Measurements from ENCODE around the gene SELENOW.

Gene SELENOW

DNA sequence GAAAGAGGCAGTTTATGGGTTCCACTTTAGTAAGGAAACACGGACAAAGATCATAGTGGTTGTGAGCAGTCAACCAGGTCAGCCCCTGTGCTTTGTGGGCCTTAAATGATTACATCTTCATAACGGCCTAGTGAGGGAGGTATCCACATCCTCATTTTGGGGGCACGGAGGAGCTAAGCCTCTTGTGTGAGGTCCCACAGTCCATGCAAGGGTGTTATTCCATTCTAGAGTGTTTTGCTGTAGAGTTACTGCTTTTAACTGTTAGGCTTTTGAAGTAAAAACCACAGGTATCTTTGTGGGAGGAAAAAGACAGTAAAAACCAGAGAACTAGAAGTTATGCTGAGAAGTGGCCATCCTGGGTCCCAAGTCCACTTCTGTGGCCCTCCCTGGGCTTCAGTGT is 29.2 kb upstream of the SELENOW start:
- H3K27ac Mint-ChIP-seq (ENCODE audit: low read depth): peak overlapping the region; percentile 91
- no peaks in the 10 kb centered on the region for H3K27me3 Mint-ChIP-seq
- no peaks in the 10 kb centered on the region for H3K9me3 Mint-ChIP-seq
- ATAC-seq (replicated peaks; ENCODE audit: extremely low read depth, poor library complexity, severe bottlenecking) (no peak), DNase-seq (ENCODE audit: low spot score in 2 of 2) (no peak)
- H3K4me3 Mint-ChIP-seq: no peak overlapping the region
- peaks cover 29% of the 10 kb centered on the region for H3K4me1 Mint-ChIP-seq
- H3K36me3 Mint-ChIP-seq (ENCODE audit: insufficient read depth): peaks cover 60% of the 10 kb centered on the region

DNA sequence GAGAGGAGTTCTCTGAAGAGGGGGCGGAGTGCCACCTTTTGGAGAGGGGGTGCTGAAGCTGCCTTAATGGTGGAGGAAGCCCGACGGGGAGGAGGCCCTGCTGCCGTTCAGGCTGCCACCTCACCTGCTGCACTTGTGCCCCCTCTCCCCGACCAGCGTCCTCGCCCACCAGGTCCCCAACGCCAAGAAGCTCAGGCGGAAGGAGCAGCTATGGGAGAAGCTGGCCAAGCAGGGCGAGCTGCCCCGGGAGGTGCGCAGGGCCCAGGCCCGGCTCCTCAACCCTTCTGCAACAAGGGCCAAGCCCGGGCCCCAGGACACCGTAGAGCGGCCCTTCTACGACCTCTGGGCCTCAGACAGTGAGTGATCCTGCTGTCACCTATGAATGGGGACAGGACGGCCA is 27.8 kb upstream of the SELENOW start:
- ATAC-seq (replicated peaks; ENCODE audit: extremely low read depth, poor library complexity, severe bottlenecking) (no peak), DNase-seq (ENCODE audit: low spot score in 2 of 2) (no peak)
- Mint-ChIP-seq H3K9me3 (no peaks in the 10 kb centered on the region), H3K4me1 (peaks cover 20% of the 10 kb centered on the region), H3K27ac (ENCODE audit: low read depth) (no peak overlapping the region), H3K4me3 (peak overlapping the region; percentile 40), H3K36me3 (ENCODE audit: insufficient read depth) (peaks cover 58% of the 10 kb centered on the region), H3K27me3 (no peaks in the 10 kb centered on the region)

DNA sequence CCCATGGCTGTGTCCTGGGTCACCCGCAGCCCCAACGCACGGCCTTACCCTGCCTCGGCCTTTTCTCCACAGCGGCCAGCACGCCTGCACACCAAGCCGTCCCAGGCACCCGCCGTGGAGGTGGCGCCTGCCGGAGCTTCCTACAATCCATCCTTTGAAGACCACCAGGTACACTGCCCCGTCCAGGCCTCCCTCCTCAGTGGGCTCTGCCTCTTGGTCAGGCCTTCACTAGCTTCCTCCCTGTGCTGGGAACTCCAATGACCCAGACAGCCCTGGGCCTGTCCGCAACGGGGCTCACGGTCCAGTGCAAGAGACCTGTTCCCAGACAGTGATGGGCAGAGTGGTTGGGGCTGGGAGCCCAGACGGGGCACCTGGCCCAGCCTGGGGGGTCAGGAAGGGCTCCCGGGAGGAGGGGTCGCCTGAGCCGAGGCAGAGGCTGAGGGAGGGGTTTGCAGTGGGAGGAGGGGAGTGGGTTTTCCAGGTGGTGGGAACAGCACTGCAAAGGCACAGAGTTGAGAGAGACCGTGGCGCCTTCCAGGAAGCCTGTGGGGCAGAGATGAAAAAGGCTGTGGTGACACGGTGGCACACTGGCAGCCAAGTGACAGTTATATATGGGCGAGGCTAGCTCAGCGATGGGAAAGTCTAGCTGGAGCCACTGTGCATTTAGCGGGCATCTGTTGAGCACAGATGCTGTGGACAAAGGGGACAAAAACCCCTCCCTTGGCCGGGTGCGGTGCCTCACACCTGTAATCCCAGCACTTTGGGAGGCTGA is 25.9 kb upstream of the SELENOW start:
- Mint-ChIP-seq H3K9me3 (no peaks in the 10 kb centered on the region), H3K36me3 (ENCODE audit: insufficient read depth) (peaks cover 67% of the 10 kb centered on the region)

DNA sequence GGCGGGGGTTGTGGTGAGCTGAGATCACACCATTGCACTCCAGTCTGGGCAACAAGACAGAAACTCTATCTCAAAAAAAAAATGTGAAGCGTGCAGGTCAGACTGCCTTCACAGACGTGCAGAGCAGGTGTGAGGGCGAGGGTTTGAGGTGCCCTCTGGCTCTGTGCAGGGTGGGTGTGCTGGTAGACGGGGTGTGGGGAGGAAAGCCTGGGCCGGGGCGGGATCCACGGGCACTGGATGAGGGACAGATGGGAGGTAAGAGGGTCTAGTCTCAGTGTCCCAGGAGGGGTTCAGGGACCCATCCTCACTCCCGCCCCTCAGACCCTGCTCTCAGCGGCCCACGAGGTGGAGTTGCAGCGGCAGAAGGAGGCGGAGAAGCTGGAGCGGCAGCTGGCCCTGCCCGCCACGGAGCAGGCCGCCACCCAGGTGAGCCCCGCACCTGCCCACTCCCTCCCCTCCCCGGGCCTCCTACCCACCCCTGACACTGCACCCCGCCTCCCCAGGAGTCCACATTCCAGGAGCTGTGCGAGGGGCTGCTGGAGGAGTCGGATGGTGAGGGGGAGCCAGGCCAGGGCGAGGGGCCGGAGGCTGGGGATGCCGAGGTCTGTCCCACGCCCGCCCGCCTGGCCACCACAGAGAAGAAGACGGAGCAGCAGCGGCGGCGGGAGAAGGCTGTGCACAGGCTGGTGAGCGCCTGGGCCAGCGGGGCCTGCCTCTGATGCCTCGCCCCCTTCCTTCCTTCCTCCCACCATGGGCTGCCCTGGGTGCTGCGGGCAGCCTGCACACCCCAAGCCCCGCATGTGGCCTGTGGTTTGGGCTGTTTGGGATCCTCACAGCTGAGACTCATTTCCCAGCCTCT is 24.1 kb upstream of the SELENOW start:
- Mint-ChIP-seq H3K27me3 (no peaks in the 10 kb centered on the region), H3K4me3 (peak overlapping the region; percentile 48), H3K9me3 (no peaks in the 10 kb centered on the region), H3K4me1 (peaks cover 10% of the 10 kb centered on the region), H3K36me3 (ENCODE audit: insufficient read depth) (peaks cover 67% of the 10 kb centered on the region), H3K27ac (ENCODE audit: low read depth) (peak overlapping the region; percentile 86)
- DNase-seq (ENCODE audit: low spot score in 2 of 2) (no peak), ATAC-seq (replicated peaks; ENCODE audit: extremely low read depth, poor library complexity, severe bottlenecking) (no peak)

More for the DNA sequence above, 25.9 kb upstream of the SELENOW start:
- peaks cover 23% of the 10 kb centered on the region for H3K4me1 Mint-ChIP-seq
- no peak for DNase-seq (ENCODE audit: low spot score in 2 of 2)
- no peak overlapping the region for H3K27ac Mint-ChIP-seq (ENCODE audit: low read depth)
- H3K27me3 Mint-ChIP-seq: no peaks in the 10 kb centered on the region
- no peak overlapping the region for H3K4me3 Mint-ChIP-seq
- no peak for ATAC-seq (replicated peaks; ENCODE audit: extremely low read depth, poor library complexity, severe bottlenecking)

GRCh38 chr19:47755065-47755761 is 23.3 kb upstream of the SELENOW start:
- Mint-ChIP-seq H3K27ac (ENCODE audit: low read depth) (no peak overlapping the region), H3K4me1 (peaks cover 9% of the 10 kb centered on the region), H3K36me3 (ENCODE audit: insufficient read depth) (peaks cover 66% of the 10 kb centered on the region), H3K27me3 (no peaks in the 10 kb centered on the region), H3K4me3 (no peak overlapping the region), H3K9me3 (no peaks in the 10 kb centered on the region)
- ATAC-seq (replicated peaks; ENCODE audit: extremely low read depth, poor library complexity, severe bottlenecking) (no peak), DNase-seq (ENCODE audit: low spot score in 2 of 2) (no peak)

DNA sequence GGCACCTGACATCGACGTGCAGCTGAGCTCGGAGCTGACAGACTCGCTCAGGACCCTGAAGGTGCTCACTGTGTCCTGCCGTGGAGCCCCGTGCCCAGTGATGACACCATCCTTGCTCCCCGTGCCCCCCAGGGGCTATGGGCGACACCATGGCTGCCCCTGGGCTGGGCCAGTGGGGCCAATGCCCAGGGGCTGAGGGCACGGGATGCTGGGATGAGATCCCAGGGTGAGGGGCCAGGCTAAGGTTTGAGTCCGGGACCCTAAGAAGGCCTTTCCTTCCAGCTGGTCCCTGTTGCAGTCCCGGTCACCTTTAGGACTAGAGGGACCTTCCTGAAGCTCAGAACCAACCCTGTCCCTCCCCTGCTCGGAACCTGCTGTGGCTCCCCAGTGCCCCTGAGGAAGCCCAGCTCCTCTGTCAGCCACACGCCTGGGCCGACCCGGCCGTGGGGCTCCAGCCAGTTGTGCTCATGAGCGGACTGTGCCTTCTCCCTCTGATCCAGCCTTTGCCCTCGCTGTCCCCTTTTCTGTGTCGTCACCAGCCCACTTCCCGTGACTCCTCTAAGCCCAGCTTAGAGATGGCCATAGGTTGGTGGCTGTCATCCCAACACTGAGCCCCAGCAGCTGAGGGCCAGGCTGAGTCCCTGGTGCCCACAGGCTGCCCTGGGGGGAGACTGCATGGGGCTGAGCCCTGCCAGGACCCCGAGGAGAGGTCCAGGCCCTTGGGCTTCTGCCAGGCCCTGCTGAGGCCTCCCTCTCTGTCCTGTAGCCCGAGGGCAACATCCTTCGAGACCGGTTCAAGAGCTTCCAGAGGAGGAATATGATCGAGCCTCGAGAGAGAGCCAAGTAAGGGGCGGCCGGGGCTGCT is 22.5 kb upstream of the SELENOW start:
- no peak overlapping the region for H3K4me3 Mint-ChIP-seq
- no peak for DNase-seq (ENCODE audit: low spot score in 2 of 2)
- H3K36me3 Mint-ChIP-seq (ENCODE audit: insufficient read depth): peaks cover 65% of the 10 kb centered on the region
- H3K27me3 Mint-ChIP-seq: no peaks in the 10 kb centered on the region
- no peak overlapping the region for H3K27ac Mint-ChIP-seq (ENCODE audit: low read depth)
- peaks cover 4% of the 10 kb centered on the region for H3K4me1 Mint-ChIP-seq
- H3K9me3 Mint-ChIP-seq: no peaks in the 10 kb centered on the region
- ATAC-seq (replicated peaks; ENCODE audit: extremely low read depth, poor library complexity, severe bottlenecking): no peak

- H3K9me3 Mint-ChIP-seq: no peaks in the 10 kb centered on the region
- DNase-seq (ENCODE audit: low spot score in 2 of 2) (no peak), ATAC-seq (replicated peaks; ENCODE audit: extremely low read depth, poor library complexity, severe bottlenecking) (no peak)
- H3K27me3 Mint-ChIP-seq: no peaks in the 10 kb centered on the region
- H3K4me1 Mint-ChIP-seq: peaks cover 4% of the 10 kb centered on the region
- H3K36me3 Mint-ChIP-seq (ENCODE audit: insufficient read depth): peaks cover 60% of the 10 kb centered on the region
- peak overlapping the region; percentile 33 for H3K27ac Mint-ChIP-seq (ENCODE audit: low read depth)
- no peak overlapping the region for H3K4me3 Mint-ChIP-seq
These were observed 21.9 kb upstream of the SELENOW start for GRCh38 chr19:47756627-47756929.

- H3K9me3 Mint-ChIP-seq: no peaks in the 10 kb centered on the region
- peaks cover 56% of the 10 kb centered on the region for H3K36me3 Mint-ChIP-seq (ENCODE audit: insufficient read depth)
- H3K4me1 Mint-ChIP-seq: peaks cover 4% of the 10 kb centered on the region
- DNase-seq (ENCODE audit: low spot score in 2 of 2) (no peak), ATAC-seq (replicated peaks; ENCODE audit: extremely low read depth, poor library complexity, severe bottlenecking) (no peak)
- H3K4me3 Mint-ChIP-seq: no peak overlapping the region
- peak overlapping the region; percentile 33 for H3K27ac Mint-ChIP-seq (ENCODE audit: low read depth)
- no peaks in the 10 kb centered on the region for H3K27me3 Mint-ChIP-seq
These were observed 21.4 kb upstream of the SELENOW start for GRCh38 chr19:47756953-47757608.

DNA sequence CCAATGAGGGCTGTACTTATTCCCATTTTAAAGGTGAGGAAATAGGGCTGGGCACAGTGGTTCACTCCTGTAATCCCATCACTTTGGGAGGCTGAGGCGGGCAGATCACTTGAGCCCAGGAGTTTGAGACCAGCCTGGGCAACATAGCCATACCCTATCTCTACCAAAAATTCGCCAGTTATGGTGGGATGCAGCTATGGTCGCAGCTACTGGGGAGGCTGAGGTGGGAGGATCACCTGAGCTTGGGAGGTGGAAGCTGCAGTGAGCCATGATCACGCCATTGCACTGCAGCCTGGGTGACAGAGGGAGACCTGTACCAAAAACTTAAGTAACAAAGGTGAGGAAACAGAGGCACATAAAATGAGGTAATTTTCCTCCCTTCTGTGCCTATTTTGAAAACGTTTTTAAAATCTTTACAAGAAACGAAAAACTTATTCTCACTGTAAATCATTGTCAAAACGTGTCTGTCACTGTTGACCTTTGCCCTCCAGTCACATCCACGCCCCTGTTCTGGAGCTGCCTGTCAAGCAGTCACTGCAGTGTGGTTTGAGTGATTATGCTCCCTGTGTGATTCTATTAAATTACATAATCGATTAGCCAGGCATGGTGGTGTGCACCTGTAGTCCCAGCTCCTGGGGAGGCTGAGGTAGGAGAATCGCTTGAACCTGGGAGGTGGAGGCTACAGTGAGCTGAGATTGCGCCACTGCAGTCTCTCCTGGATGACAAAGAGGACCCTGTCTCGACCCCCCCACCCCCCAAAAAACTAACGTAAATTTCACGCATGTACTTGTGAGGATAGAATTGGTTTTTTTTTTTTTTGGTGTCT is 20.7 kb upstream of the SELENOW start:
- peaks cover 48% of the 10 kb centered on the region for H3K36me3 Mint-ChIP-seq (ENCODE audit: insufficient read depth)
- H3K9me3 Mint-ChIP-seq: no peaks in the 10 kb centered on the region
- no peak for DNase-seq (ENCODE audit: low spot score in 2 of 2)
- H3K27ac Mint-ChIP-seq (ENCODE audit: low read depth): peak overlapping the region; percentile 33
- ATAC-seq (replicated peaks; ENCODE audit: extremely low read depth, poor library complexity, severe bottlenecking): no peak
- peaks cover 4% of the 10 kb centered on the region for H3K4me1 Mint-ChIP-seq
- no peaks in the 10 kb centered on the region for H3K27me3 Mint-ChIP-seq
- no peak overlapping the region for H3K4me3 Mint-ChIP-seq

DNA sequence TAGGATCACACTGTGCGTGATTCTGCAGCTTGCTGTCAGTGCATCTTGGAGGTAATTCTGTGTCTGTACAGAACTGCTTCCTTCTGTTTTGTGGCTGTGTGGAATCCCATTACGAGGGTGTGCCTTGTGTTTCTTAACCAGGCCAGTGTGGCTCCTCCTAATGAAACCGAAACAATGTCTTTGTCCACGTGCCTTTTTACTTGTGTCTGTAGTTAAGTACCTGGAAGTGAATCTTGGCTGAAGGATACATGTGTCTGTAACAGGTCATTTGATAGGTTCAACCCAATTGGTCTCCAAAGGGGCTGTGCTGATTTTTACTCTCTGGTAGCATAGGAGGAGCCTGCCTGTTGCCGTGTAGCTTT is 20.1 kb upstream of the SELENOW start:
- no peak for ATAC-seq (replicated peaks; ENCODE audit: extremely low read depth, poor library complexity, severe bottlenecking)
- no peak overlapping the region for H3K4me3 Mint-ChIP-seq
- no peak for DNase-seq (ENCODE audit: low spot score in 2 of 2)
- no peaks in the 10 kb centered on the region for H3K9me3 Mint-ChIP-seq
- H3K36me3 Mint-ChIP-seq (ENCODE audit: insufficient read depth): peaks cover 42% of the 10 kb centered on the region
- no peak overlapping the region for H3K27ac Mint-ChIP-seq (ENCODE audit: low read depth)
- H3K27me3 Mint-ChIP-seq: no peaks in the 10 kb centered on the region
- H3K4me1 Mint-ChIP-seq: peaks cover 4% of the 10 kb centered on the region

DNA sequence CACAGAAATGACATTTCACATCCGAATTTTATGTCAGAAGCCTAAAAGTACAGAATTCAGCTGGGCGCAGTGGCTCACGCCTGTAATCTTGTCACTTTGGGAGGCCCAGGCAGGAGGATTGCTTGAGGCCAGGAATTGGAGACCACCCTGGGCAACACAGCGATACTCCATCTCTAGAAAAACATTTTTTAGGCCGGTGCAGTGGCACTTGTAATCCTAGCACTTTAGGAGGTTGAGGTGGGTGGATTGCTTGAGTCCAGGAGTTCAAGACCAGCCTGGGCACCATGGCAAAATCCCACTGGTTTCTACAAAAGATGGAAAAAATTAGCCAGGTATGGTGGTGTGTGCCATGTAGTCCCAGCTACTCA is 17.9 kb upstream of the SELENOW start:
- peaks cover 33% of the 10 kb centered on the region for H3K36me3 Mint-ChIP-seq (ENCODE audit: insufficient read depth)
- H3K27me3 Mint-ChIP-seq: no peaks in the 10 kb centered on the region
- no peak overlapping the region for H3K27ac Mint-ChIP-seq (ENCODE audit: low read depth)
- H3K9me3 Mint-ChIP-seq: no peaks in the 10 kb centered on the region
- DNase-seq (ENCODE audit: low spot score in 2 of 2) (no peak), ATAC-seq (replicated peaks; ENCODE audit: extremely low read depth, poor library complexity, severe bottlenecking) (no peak)
- H3K4me3 Mint-ChIP-seq: no peak overlapping the region
- peaks cover 4% of the 10 kb centered on the region for H3K4me1 Mint-ChIP-seq
